ENCODE data around the gene KCNJ4.

Gene KCNJ4

DNA sequence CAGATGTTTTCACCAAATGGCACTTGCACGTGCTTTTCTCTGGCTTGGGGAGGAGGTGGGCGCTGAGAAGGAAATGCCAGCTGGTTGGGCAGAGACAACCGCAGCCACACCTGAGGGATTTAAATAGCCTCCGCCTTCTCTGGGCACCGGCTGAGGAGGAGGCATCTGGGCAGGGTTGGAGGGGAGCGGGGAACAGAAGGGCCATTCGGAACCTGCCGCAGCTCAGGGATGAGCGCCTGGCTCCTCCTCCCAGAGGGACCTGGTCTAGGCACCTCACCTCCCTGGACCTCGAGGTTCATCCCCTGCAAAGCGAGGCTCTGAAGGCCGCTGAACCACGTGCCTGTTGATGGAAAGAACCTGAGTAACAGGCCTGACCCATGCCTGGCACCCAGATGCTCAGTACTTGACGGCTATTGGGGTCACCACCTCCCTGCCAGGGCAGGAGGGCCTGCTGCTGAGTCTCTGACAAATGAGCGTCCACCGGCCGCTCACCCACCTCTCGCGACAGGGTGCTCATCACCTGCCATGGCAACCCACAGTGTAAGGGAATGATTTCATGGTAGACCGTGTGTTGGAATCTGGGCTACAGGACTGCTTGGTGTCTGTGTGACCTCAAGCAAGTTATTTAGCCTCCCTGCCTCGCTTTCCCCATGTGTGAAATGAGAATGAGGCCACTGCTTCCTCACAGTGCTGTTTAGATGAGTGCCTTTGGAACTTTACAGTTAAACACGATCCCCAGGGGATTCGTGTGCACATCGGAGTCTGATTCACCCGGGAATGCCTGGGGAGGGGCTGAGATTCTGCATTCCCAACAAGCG lies 10.9 kb upstream of the KCNJ4 start:
- Histone ChIP-seq H3K27me3 (peaks cover 87% of the 10 kb centered on the region), H3K4me3 (ENCODE audit: low read depth in 1 of 2, low read length in 1 of 2) (no peak overlapping the region), H3K27ac (no peak overlapping the region), H3K4me1 (ENCODE audit: control insufficient read depth in 1 of 2, insufficient read depth in 1 of 2, low read depth in 1 of 2, low read length in 1 of 2) (peaks cover 3 to 9% of the 10 kb centered on the region in 2 experiments), H3K36me3 (no peaks in the 10 kb centered on the region), H3K9me3 (no peaks in the 10 kb centered on the region)
- TF ChIP-seq, protein P1, sequence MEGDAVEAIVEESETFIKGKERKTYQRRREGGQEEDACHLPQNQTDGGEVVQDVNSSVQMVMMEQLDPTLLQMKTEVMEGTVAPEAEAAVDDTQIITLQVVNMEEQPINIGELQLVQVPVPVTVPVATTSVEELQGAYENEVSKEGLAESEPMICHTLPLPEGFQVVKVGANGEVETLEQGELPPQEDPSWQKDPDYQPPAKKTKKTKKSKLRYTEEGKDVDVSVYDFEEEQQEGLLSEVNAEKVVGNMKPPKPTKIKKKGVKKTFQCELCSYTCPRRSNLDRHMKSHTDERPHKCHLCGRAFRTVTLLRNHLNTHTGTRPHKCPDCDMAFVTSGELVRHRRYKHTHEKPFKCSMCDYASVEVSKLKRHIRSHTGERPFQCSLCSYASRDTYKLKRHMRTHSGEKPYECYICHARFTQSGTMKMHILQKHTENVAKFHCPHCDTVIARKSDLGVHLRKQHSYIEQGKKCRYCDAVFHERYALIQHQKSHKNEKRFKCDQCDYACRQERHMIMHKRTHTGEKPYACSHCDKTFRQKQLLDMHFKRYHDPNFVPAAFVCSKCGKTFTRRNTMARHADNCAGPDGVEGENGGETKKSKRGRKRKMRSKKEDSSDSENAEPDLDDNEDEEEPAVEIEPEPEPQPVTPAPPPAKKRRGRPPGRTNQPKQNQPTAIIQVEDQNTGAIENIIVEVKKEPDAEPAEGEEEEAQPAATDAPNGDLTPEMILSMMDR (IDR thresholded peaks at IDR 0.05), result no peak

- H3K4me3 ChIP-seq (ENCODE audit: low read depth in 1 of 2, low read length in 1 of 2), result no peak overlapping the region
- H3K27me3 ChIP-seq, result peaks cover 95% of the 10 kb centered on the region
- TF ChIP-seq, protein P1 (IDR thresholded peaks at IDR 0.05), result no peak
- no peaks in the 10 kb centered on the region for H3K36me3 ChIP-seq
- H3K4me1 ChIP-seq (ENCODE audit: control insufficient read depth in 1 of 2, insufficient read depth in 1 of 2, low read depth in 1 of 2, low read length in 1 of 2), result peaks cover 3 to 9% of the 10 kb centered on the region in 2 experiments
- no peak overlapping the region for H3K27ac ChIP-seq
- H3K9me3 ChIP-seq, result no peaks in the 10 kb centered on the region
Observed at GRCh38 chr22:38464992-38465672, 10.1 kb upstream of the KCNJ4 start.

- Histone ChIP-seq H3K27ac (no peak overlapping the region), H3K4me1 (ENCODE audit: control insufficient read depth in 1 of 2, insufficient read depth in 1 of 2, low read depth in 1 of 2, low read length in 1 of 2) (peaks cover 3 to 9% of the 10 kb centered on the region in 2 experiments), H3K4me3 (ENCODE audit: low read depth in 1 of 2, low read length in 1 of 2) (no peak overlapping the region), H3K9me3 (no peaks in the 10 kb centered on the region), H3K27me3 (peaks cover 100% of the 10 kb centered on the region), H3K36me3 (no peaks in the 10 kb centered on the region)
- TF ChIP-seq, protein P1 (IDR thresholded peaks at IDR 0.05), result no peak
Observed at GRCh38 chr22:38462960-38463784, 8.2 kb upstream of the KCNJ4 start.

DNA sequence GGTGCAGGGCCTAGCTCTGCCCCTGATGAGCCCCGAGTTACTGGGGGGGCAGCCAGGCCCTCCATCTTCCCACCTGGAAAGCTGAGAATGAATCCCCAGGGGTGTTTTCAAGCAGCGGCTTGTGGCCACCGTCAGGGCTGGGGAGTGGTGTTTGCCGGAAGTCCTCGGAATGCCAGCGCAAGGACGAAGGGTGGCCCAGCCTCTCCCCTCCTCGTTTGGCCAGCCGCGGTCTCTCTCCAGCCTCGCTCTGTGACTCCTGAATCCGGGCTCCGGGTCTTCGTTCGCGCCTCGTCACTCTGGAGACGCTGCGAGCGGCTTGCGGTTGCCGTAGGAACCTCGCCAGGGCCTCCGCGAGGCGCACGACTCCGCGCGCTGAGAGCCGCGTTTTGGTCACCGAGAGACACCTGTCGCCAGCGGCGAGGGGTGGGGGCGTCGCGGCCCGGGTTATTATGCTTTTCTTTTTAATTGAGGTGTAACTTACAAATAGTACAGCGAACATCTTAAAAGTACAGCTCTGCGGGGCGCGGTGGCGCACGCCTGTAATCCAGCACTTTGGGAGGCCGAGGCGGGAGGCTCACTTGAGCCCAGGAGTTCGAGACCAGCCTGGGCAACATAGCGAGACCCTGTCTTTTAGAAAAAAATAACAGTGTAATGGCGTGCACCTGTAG lies 6.5 kb upstream of the KCNJ4 start:
- H3K4me1 ChIP-seq (ENCODE audit: control insufficient read depth in 1 of 2, insufficient read depth in 1 of 2, low read depth in 1 of 2, low read length in 1 of 2), result peaks cover 0 to 3% of the 10 kb centered on the region in 2 experiments
- no peak overlapping the region for H3K27ac ChIP-seq
- H3K27me3 ChIP-seq, result peaks cover 100% of the 10 kb centered on the region
- H3K9me3 ChIP-seq, result no peaks in the 10 kb centered on the region
- no peak overlapping the region for H3K4me3 ChIP-seq (ENCODE audit: low read depth in 1 of 2, low read length in 1 of 2)
- TF ChIP-seq, protein P1 (IDR thresholded peaks at IDR 0.05), result no peak
- no peaks in the 10 kb centered on the region for H3K36me3 ChIP-seq

GRCh38 chr22:38461057-38461413 lies 6.0 kb upstream of the KCNJ4 start:
- no peak overlapping the region for H3K27ac ChIP-seq
- H3K9me3 ChIP-seq, result no peaks in the 10 kb centered on the region
- H3K36me3 ChIP-seq, result no peaks in the 10 kb centered on the region
- peaks cover 0 to 3% of the 10 kb centered on the region in 2 experiments for H3K4me1 ChIP-seq (ENCODE audit: control insufficient read depth in 1 of 2, insufficient read depth in 1 of 2, low read depth in 1 of 2, low read length in 1 of 2)
- H3K27me3 ChIP-seq, result peaks cover 100% of the 10 kb centered on the region
- no peak overlapping the region for H3K4me3 ChIP-seq (ENCODE audit: low read depth in 1 of 2, low read length in 1 of 2)
- TF ChIP-seq, protein P1 (IDR thresholded peaks at IDR 0.05), result no peak
